NCI-H510A treated with DMSO at 0.1 percent for 48 hours (cell line): ENCODE measurements around the gene LZTS2.

Source experiments
- DNase-seq: peaks from one replicate; lab custom pipeline; 2025; lab: John Stamatoyannopoulos, UW

LZTS2 gene

GRCh38 chr10:100978121-100978900 is 21.3 kb upstream of the LZTS2 start:
- DNase-seq, result no peak

DNA sequence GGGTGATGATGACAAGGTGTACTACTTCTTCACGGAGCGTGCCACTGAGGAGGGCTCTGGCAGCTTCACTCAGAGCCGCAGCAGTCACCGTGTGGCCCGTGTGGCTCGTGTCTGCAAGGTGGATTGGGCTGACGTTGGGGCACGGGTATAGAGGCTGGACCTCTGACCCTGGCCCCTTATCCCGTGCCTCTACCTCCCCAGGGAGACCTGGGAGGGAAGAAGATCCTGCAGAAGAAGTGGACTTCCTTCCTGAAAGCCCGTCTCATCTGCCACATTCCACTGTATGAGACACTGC is 20.8 kb upstream of the LZTS2 start:
- no peak for DNase-seq

DNA sequence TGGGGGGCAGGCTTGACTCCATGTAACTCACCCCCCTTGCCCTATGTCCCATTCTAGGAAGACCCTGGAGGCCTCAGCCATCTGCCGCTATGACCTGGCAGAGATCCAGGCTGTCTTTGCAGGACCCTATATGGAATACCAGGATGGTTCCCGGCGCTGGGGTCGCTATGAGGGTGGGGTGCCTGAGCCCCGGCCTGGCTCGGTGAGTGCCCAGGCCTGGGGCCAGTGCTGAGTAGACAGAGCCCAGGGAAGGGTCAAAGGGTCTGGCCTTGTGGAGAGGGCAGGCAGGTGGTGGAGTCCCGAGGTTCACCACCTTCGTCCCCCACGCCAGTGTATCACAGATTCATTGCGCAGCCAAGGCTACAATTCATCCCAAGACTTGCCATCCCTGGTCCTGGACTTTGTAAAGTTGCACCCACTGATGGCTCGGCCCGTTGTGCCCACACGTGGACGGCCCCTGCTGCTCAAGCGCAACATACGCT is 19.8 kb upstream of the LZTS2 start:
- no peak for DNase-seq

GRCh38 chr10:100980311-100980710 is 19.3 kb upstream of the LZTS2 start:
- DNase-seq, result no peak

DNA sequence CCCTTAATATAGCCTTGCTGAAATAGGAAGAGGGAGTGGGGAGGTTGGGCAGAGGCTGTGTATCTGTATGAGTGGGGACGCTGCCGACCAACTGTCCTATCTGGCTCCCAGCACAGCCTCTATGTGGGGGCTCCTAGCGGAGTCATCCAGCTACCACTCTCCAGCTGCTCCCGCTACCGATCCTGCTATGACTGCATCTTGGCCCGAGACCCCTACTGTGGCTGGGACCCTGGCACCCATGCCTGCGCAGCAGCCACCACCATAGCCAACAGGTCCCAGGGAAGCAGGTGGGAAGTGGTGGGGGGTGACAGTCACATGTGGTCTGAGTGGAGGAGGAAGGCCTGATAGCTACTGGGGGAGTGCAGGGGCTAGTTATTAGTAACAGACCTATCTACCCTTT is 18.9 kb upstream of the LZTS2 start:
- no peak for DNase-seq

DNA sequence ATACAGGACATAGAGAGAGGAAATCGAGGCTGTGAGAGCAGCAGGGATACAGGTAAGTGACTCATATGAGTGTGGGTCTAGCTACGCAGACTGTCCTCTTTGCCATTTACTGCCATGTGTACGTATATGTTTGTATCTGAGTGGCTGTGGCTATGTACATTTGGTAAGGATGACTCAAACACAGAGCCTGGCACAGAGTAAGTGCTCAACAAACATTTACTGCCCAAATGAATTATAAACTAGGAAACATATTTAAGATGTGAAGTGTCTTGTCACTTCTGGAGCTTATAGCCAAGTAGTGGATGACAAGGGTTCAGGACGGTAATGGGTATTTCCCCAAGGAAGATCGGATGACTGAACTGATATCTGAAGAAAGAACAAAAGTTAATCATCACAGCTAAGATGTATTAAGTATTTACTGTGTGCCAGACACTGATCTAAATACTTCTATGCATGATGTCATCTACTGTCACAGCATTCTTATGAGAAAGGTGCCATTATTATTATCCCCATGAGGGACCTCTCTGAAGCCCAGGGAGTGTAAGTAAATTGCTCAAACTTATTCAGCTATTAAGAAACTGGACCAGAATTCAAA is 18.3 kb upstream of the LZTS2 start:
- no peak for DNase-seq

DNA sequence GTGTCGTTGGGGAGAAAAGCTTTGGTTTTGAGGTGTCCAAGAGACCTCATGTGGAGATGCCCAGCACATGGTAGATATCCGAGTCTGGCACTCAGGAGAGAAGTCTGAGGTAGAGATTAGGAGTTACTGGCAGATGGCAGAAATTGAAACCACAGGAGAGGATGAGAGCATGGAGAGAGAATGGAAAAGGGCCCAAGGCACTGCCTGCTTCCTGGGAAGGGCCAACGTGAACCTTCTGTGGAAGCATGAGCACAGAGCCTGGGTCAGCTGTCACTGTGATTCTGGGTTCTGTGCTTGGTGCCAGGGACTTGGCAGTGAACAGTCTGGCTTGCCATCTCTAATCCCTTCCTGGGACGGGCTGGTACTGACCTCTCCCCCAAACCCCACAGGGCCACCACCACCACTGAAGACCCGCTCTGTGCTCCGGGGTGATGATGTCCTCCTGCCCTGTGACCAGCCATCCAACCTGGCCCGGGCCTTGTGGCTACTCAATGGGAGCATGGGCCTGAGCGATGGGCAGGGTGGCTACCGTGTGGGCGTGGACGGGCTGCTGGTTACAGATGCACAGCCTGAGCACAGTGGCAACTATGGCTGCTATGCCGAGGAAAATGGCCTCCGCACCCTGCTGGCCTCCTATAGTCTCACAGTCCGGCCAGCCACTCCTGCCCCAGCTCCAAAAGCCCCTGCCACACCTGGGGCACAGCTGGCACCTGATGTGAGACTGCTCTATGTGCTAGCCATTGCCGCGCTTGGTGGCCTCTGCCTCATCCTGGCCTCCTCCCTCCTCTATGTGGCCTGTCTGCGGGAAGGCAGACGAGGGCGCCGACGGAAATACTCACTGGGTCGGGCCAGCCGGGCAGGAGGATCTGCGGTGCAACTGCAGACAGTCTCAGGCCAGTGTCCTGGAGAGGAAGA is 16.4 kb upstream of the LZTS2 start:
- no peak for DNase-seq

DNA sequence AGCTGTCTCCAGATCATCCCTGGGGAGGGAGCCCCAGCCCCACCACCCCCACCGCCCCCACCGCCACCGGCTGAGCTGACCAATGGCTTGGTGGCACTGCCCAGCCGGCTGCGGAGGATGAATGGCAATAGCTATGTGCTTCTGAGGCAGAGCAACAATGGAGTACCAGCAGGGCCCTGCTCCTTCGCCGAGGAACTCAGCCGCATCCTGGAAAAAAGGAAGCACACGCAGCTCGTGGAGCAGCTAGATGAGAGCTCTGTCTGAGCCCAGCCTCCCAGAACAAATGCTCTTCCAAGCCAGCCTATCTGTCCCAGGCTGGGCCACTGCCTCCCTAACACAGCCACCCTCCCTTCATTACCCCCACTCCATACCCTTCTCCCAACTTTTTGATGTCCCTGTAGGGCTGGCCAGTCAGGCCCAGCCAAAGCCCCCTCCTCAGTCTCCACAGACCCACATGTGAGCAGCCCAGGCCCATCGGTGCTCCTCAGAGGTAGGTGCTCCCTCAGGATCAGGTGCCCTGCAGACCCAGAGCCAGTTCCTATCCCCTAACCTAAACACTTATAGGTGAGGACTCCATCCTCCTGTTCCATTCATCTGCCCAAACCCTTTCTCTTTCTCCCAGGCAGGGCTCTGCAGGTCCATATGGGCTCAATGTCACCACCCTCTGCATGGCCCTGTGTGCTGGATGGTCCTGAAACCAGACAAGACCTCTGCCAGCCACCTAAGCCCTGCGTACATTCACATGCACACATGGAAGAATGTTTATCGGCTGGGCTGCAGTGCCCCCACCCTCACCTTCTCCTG is 15.5 kb upstream of the LZTS2 start:
- DNase-seq, result no peak

GRCh38 chr10:100984672-100985177 is 14.9 kb upstream of the LZTS2 start:
- DNase-seq, result no peak

- DNase-seq, result no peak
These were observed 14.3 kb upstream of the LZTS2 start for GRCh38 chr10:100985336-100985735.

DNA sequence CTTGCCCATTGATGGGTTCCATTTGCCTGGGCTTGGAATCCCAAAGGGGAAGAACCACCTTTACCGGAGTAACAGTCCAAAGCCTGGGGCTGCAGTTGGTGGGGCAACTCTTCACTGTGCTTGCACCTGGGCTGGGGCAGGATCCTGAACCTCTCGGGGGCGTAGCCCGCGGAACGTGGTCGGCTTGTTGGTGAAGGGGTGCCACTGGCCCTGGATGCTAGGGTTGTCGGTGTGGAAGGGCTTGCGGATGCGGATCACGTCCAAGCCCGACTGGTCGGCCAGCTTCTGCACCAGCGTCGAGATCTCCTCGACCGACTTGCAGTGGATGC is 13.0 kb upstream of the LZTS2 start:
- DNase-seq, result no peak

DNA sequence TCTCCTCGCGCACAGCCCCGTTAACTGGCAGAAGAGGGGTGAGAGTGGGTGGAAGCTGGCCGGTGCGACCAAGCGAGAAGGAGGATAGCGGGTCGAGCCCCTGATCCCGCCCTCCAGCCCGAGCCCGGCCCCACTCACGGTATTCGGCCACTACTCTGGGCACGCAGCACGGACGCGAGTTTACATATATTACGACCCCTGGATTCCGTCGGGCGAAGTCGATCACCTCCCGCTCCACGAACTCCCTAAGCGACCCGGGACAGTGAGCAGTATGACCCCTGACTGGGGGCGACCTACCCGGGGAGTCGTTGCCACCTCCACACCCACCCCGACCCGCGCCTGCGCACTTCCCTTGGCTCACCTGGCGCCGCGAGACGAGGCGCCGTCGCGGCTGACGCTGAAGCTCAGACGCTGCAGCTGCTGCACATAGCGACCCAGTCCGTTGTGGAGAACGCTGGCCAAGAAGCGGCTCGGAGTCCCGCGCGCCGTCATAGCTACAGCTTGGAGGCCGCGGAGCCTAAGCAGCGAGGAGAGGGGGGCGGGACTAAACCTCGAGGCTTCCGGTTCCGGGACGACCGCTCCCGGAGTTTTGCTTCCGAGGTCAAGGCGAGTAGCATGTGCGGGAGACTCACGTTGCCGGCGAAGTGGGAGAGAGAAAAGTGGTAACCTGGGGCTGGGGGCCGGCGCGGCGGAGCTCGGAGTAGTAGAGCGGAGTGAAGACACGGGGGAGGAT is 12.5 kb upstream of the LZTS2 start, which contains the start of the genes MRPL43 and TWNK:
TSS of gene MRPL43 (minus strand) at position 546 of the 733 bp plus-strand sequence. CDS start at position 492, 54 bp downstream.
TSS of gene TWNK (plus strand) at position 592 of the 733 bp plus-strand sequence. CDS start 668 bp downstream, outside the sequence.
- DNase-seq, result peak; percentile 68

DNA sequence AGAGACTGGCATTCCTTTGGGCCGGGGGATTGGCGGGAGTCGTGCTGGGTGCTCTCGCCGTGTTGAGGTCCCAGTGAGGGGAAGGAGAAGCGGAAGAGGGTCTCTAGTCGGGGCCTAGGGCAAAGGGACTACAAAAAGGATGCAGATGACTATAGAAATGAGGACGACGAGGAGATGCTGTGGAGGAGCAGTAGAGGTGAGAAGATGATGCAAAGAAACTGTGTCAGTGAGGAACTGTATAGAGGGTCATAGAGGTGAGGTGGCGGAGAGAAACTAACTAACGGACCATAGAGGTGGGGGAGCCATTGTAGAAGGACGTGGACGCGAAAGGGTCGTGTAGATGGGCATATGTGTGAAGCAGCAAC is 11.9 kb upstream of the LZTS2 start:
- DNase-seq, result no peak

DNA sequence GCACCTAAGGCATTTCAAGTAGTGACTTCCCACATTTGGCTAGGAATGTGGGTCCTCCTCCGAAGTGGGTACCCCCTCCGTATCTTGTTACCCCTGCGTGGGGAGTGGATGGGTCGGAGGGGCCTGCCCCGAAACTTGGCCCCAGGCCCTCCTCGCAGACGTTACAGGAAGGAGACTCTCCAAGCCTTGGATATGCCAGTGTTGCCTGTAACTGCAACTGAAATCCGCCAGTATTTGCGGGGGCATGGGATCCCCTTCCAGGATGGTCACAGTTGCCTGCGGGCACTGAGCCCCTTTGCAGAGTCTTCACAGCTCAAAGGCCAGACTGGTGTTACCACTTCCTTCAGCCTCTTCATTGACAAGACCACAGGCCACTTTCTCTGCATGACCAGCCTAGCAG is 11.4 kb upstream of the LZTS2 start:
- no peak for DNase-seq

GRCh38 chr10:100989088-100989487 is 10.5 kb upstream of the LZTS2 start:
- DNase-seq, result no peak

DNA sequence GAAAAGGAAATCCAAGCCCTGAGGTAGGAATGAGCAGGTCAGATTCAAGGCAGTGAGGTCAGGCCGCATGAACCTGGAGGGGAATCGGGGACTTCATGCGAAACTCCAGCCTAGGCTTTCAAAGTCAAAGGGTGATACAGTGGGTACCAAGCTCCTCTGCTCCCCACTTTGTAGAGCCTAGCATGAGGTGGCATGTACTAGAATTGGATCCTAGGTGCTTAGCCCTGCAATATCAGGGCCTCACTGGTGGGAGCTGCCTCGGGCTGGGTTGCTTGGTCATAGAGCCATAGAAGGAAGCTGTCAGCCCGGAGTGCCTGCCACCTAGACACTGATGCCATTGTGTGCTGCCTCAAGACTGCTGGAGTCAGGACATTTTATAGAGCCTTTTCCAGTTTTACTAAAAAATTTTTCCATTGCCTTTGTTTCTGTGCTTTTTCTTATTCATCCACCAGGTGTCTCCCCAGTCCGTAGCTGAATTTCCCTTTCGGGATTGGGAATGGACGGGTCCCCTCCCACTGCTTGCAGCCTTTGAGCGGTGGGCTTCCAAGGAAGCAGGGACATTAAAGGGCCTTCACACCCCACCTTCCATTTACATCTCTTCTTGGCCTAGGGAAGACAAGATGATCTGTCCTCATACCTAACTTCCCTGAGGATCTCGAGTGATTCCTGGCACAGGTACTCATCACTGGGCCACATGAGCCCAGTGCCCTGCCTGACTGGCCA is 5.5 kb upstream of the LZTS2 start:
- DNase-seq, result peak; percentile 12

DNA sequence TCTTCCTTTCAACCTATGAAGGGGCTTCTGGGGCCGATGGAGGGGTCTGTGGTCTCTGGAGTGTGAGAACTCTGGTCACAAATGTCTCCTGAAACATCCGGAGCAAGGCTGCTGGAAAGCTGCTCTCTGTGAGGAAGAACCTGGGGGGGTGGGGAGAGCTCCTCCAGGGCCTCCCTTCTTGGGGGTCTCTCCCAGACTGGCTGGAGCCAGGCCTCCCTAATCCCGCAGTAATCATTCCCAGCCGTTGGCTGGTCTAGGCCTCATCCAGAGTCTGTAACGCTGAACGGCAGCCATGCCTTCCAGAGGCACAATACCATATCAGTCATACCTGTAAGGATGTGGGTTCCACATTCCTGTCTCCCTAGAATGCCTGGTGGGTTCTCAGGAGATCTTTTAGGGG is 4.4 kb upstream of the LZTS2 start:
- DNase-seq, result no peak

- DNase-seq, result peak; percentile 71
These were observed 2.8 kb upstream of the LZTS2 start for GRCh38 chr10:100996678-100997359.

GRCh38 chr10:100997360-100998182 is 2.0 kb upstream of the LZTS2 start:
- DNase-seq, result peak; percentile 71
